MG63 (cell line): ENCODE measurements around the gene GABRG3. TPM values are rescaled to one million over a fixed set of nuclear protein-coding genes. Genes with fewer than 3 reads are reported as not detected.

Experiments
- DNase-seq: peaks from one replicate; pipeline ENCODE4 v3.0.0-alpha.2; 2020
- H3K27me3 ChIP-seq: fragments of 250-450 bp; sonication (Bioruptor Pico); 2 replicates; pipeline ENCODE4 v1.5.1; 2020; ENCODE audit warnings: mild to moderate bottlenecking, moderate library complexity
- H3K36me3 ChIP-seq: fragments of 250-450 bp; sonication (Bioruptor Pico); 2 replicates; pipeline ENCODE4 v1.5.1; 2020; ENCODE audit warnings: mild to moderate bottlenecking, moderate library complexity
- H3K4me3 ChIP-seq: fragments of 250-450 bp; sonication (Bioruptor Pico); 2 replicates; pipeline ENCODE4 v1.5.1; 2020; ENCODE audit warnings: mild to moderate bottlenecking, moderate library complexity
- H3K9me3 ChIP-seq: fragments of 250-450 bp; sonication (Bioruptor Pico); 2 replicates; pipeline ENCODE4 v1.5.1; 2020; ENCODE audit warnings: mild to moderate bottlenecking, moderate library complexity
- total RNA-seq: library from RNA; depleted of rRNA; stranded (reverse); fragments of >200 nt; shearing (Covaris generic); gene quantifications from 2 replicates; pipeline ENCODE4 v1.2.3, GENCODE V29; 2014; ENCODE audit warnings: low replicate concordance; rRNA removed

GABRG3 gene
- total RNA-seq, 1 experiment from 2014 or later, result not detected

DNA sequence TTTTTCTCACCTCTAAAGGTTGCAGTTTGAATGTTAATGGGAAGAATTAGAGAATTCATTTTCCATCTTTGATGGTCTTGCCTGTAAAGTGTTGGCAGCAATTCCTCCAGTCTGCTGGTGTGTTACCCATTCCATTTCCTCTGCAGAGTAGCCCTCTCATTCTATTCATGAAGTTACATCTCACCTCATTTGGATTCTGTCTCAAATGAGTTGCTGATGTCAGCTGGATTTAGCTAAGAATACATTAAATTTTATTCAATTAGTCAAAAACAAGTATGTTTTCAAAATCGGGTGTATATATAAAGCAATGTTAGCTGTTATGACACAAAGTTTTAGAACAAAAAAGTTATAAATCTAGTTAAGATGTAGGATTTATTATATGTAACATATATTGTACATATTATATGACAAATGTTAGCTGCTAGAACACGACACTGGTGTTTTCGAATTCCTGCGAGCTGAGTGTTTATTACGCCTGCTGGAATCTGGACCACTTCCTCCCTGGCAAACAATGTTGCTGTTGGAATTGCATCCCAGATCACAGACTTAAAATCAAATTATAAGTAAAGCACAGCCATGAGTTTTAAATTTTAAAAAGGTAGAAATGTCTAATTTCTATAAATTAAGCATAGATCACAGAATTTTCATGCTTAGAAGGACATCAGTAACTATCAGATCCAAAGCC lies 611.9 kb downstream of the GABRG3 start:
- H3K9me3 ChIP-seq, result no peaks in the 10 kb centered on the region
- DNase-seq, result no peak
- no peaks in the 10 kb centered on the region for H3K27me3 ChIP-seq
- H3K4me3 ChIP-seq, result no peak overlapping the region
- no peaks in the 10 kb centered on the region for H3K36me3 ChIP-seq

DNA sequence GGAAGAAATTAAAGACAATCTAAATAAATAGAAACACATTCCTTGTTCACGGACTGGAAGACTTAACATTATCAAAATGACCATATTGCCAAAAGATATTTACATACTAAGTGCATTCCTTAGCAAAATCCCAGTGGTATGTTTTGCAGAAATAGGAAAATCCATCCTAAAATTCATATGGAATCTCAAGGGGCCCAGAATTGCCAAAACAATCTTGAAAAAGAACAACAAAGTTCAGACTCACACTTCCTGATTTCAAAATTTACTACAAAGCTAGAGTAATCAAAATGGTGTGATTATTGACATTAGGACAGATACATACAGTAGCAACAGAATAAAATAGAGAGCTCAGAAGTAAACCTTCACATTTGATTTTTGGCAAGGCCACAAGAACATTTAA lies 612.7 kb downstream of the GABRG3 start:
- Histone ChIP-seq H3K9me3 (no peaks in the 10 kb centered on the region), H3K36me3 (no peaks in the 10 kb centered on the region), H3K27me3 (no peaks in the 10 kb centered on the region), H3K4me3 (no peak overlapping the region)
- DNase-seq, result no peak

DNA sequence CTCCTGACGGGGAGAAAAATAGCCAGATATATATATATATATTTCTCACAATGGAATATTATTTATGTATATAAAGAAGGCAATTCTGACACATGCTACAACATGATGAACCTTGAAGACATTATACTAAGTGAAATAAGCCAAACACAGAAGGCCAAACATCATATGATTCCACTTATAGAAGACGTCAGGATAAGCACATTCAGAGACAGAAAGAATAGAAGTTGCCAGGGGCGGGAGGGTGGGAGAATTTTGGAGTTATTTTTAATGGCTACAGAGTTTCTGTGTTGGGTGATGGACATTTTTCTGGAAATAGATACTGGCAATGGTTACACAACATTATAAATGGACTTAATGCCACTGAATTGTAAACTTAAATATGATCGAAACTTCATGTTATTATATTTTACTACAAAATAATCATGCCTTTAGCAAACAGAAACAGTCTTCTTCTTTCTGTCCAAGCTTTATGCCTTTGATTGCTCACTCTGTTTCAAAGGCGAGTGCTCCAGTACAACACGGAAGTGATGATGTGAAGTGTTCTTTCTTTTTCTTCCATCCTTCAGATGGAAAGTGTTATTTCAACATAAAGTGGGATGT lies 614.2 kb downstream of the GABRG3 start:
- no peaks in the 10 kb centered on the region for H3K9me3 ChIP-seq
- H3K27me3 ChIP-seq, result no peaks in the 10 kb centered on the region
- no peak overlapping the region for H3K4me3 ChIP-seq
- H3K36me3 ChIP-seq, result no peaks in the 10 kb centered on the region
- no peak for DNase-seq

DNA sequence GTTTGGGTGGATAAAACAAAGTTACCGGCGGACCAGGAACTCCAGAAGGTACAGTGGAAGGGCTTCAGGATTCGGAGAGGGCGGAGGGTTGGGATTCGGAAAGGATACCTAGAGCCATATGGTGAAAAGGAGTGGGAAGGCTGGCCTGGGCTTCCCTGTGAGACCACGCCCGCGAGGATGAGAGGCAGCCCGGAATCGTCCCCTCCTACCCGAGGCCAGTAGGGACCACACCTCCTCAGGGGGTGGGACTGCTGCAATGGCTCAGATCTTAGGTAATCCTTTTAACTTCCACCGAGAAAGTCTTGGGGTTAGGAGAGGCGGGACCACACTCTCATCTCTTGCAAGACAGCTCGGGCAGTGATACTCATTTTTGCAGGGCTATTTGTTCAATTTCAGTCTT lies 616.8 kb downstream of the GABRG3 start:
- H3K9me3 ChIP-seq, result no peaks in the 10 kb centered on the region
- no peaks in the 10 kb centered on the region for H3K27me3 ChIP-seq
- no peak overlapping the region for H3K4me3 ChIP-seq
- peak; percentile 2 for DNase-seq
- no peaks in the 10 kb centered on the region for H3K36me3 ChIP-seq

DNA sequence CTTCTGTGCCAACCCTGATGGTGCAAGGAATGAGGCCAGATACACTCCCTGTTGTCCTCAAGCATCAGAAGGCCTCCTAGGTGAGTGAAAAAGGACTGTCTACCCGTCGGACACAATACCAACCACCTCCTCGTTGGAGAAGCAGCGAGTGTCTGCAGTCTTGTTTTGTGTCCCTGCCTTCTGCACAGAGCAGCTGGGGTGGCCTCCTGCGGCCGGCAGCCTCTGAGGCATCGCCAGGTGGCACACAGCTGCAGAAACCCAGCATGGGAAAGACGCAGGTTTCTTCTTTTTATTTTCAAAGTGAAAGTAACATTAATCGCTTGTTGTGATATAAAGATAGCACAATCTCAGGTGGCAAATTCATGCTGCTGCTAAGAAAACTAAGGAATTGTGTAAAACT lies 618.3 kb downstream of the GABRG3 start:
- no peaks in the 10 kb centered on the region for H3K9me3 ChIP-seq
- no peaks in the 10 kb centered on the region for H3K27me3 ChIP-seq
- no peak for DNase-seq
- no peak overlapping the region for H3K4me3 ChIP-seq
- H3K36me3 ChIP-seq, result no peaks in the 10 kb centered on the region

DNA sequence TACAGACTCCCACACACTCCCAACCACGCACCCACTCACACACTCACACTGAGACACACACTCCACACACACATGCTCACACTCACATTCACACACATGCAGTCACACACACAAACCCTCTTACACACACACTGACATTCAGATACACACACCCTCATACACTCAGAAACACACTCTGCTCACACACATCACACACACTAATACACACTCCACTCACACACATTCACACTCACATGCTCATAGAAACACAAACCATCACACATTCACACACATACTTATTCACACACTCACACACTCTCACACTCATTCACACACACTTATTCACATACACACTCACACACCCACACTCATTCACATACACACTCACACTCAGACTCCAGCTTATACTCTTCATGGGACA lies 618.8 kb downstream of the GABRG3 start:
- H3K27me3 ChIP-seq, result no peaks in the 10 kb centered on the region
- no peak for DNase-seq
- no peak overlapping the region for H3K4me3 ChIP-seq
- H3K9me3 ChIP-seq, result no peaks in the 10 kb centered on the region
- no peaks in the 10 kb centered on the region for H3K36me3 ChIP-seq

Other genes starting within 250 kb of the GABRG3 start
- gene GABRB3, start 198.1 kb upstream of the GABRG3 start, total RNA-seq, result 1.8 and 3.6 TPM in 2 replicates
- gene GABRA5, start 104.1 kb upstream of the GABRG3 start, total RNA-seq, result 0.49 TPM in 1 of 2 replicates, not detected in the other